CD14-positive monocyte (primary cell): Measurements from ENCODE around the gene TMEM132D. TPM values are rescaled to one million over a fixed set of nuclear protein-coding genes. Genes with fewer than 3 reads are reported as not detected.

Source experiments
- DNase-seq, 3 donors: peaks; one replicate each; pipeline ENCODE4 v3.0.0-alpha.2; 2011 to 2022
- H2AFZ ChIP-seq: 2 replicates; pipeline ENCODE4 v1.6.0; 2012; ENCODE audit warnings: mild to moderate bottlenecking, low read depth, low read length, inconsistent platforms; ENCODE audit not compliant: insufficient read depth, poor library complexity, severe bottlenecking
- H3K27ac ChIP-seq, 2 donors: 1 replicate in 1 of 2; 2 replicates in 1 of 2; pipeline ENCODE4 v1.5.1; 2012 to 2013; ENCODE audit warnings: low read length in 2 of 2, control low read depth in 1 of 2, inconsistent platforms in 1 of 2, low read depth in 1 of 2, mild to moderate bottlenecking in 1 of 2
- H3K27me3 ChIP-seq, 2 donors: one replicate each; pipeline versions ENCODE4 v1.6.0 to v1.6.1; 2011 to 2013; ENCODE audit warnings: low read length in 2 of 2; ENCODE audit not compliant: control insufficient read depth in 2 of 2, insufficient read depth in 2 of 2
- H3K36me3 ChIP-seq, 2 donors: replicated peaks in 1 of 2; 1 replicate in 1 of 2; 2 replicates in 1 of 2; pipeline versions ENCODE4 v1.5.1 to v1.6.1; 2012 to 2013; ENCODE audit warnings: low read length in 2 of 2, control low read depth in 1 of 2, inconsistent platforms in 1 of 2, mild to moderate bottlenecking in 1 of 2; ENCODE audit not compliant: insufficient read depth in 2 of 2, control insufficient read depth in 1 of 2
- H3K4me1 ChIP-seq, 2 donors: 1 replicate in 1 of 2; 2 replicates in 1 of 2; pipeline versions ENCODE4 v1.5.1 to v1.6.1; 2012 to 2013; ENCODE audit warnings: low read length in 2 of 2, control low read depth in 1 of 2, inconsistent platforms in 1 of 2, mild to moderate bottlenecking in 1 of 2, moderate library complexity in 1 of 2; ENCODE audit not compliant: insufficient read depth in 2 of 2, control insufficient read depth in 1 of 2
- H3K4me2 ChIP-seq: replicated peaks from 2 replicates; pipeline ENCODE3; 2012; ENCODE audit warnings: low read length, moderate library complexity, mild to moderate bottlenecking; ENCODE audit not compliant: poor library complexity, severe bottlenecking; ENCODE audit errors: extremely low read depth
- H3K4me3 ChIP-seq, 3 experiments: fragments of 200-600 bp in 1 of 3; sonication (generic) in 1 of 3; replicated peaks in 1 of 3; 1 replicate in 2 of 3; 2 replicates in 1 of 3; pipeline ENCODE4 v1.5.1; 2011 to 2013; ENCODE audit warnings: low read length in 3 of 3, mild to moderate bottlenecking in 3 of 3, control low read depth in 2 of 3, low read depth in 2 of 3, inconsistent platforms in 1 of 3, moderate library complexity in 1 of 3
- H3K79me2 ChIP-seq: 2 replicates; pipeline ENCODE4 v1.6.0; 2012; ENCODE audit warnings: mild to moderate bottlenecking, control low read depth, inconsistent platforms, low read length, moderate library complexity; ENCODE audit not compliant: insufficient read depth
- H3K9ac ChIP-seq: 2 replicates; pipeline ENCODE4 v1.6.0; 2017; ENCODE audit warnings: low read length, mild to moderate bottlenecking; ENCODE audit not compliant: insufficient read depth, poor library complexity, severe bottlenecking
- H3K9me3 ChIP-seq, 2 donors: replicated peaks in 1 of 2; 1 replicate in 1 of 2; 2 replicates in 1 of 2; pipeline versions ENCODE4 v1.5.1 to v1.6.1; 2012 to 2013; ENCODE audit warnings: low read length in 2 of 2, control low read depth in 1 of 2; ENCODE audit not compliant: control insufficient read depth in 1 of 2, insufficient read depth in 1 of 2
- H4K20me1 ChIP-seq: 2 replicates; pipeline ENCODE4 v1.6.0; 2012; ENCODE audit warnings: mild to moderate bottlenecking, low read length, control low read depth, moderate library complexity; ENCODE audit not compliant: insufficient read depth
- H3K27ac Mint-ChIP-seq, 7 donors: one replicate each; pipeline ENCODE4 v1.8.0; 2020; ENCODE audit warnings: mild to moderate bottlenecking in 7 of 7, mixed read lengths in 7 of 7, moderate library complexity in 6 of 7, inconsistent platforms in 2 of 7
- H3K27me3 Mint-ChIP-seq, 3 donors: one replicate each; pipeline ENCODE4 v1.8.0; 2021 to 2022; ENCODE audit warnings: low read depth in 3 of 3, mild to moderate bottlenecking in 3 of 3, mixed read lengths in 3 of 3, moderate library complexity in 3 of 3, inconsistent platforms in 1 of 3
- H3K36me3 Mint-ChIP-seq, 2 donors: one replicate each; pipeline ENCODE4 v1.8.0; 2020; ENCODE audit warnings: mixed read lengths in 2 of 2, inconsistent platforms in 1 of 2, mild to moderate bottlenecking in 1 of 2
- H3K4me1 Mint-ChIP-seq: one replicate; pipeline ENCODE4 v1.8.0; 2020; ENCODE audit warnings: mild to moderate bottlenecking, mixed read lengths
- H3K4me3 Mint-ChIP-seq, 2 donors: one replicate each; pipeline ENCODE4 v1.8.0; 2020; ENCODE audit warnings: mild to moderate bottlenecking in 2 of 2, mixed read lengths in 2 of 2, moderate library complexity in 1 of 2
- H3K9me3 Mint-ChIP-seq, 7 donors: one replicate each; pipeline ENCODE4 v1.8.0; 2020 to 2022; ENCODE audit warnings: mixed read lengths in 7 of 7, mild to moderate bottlenecking in 6 of 7, moderate library complexity in 6 of 7, inconsistent platforms in 2 of 7
- CTCF ChIP-seq: fragments of 200-600 bp; IDR thresholded peaks from one replicate; pipeline ENCODE4 v1.8.0; 2022; ENCODE audit warnings: antibody characterized with exemption, mild to moderate bottlenecking
- WGBS: methylation state at CpG from one replicate; pipeline ENCODE4 v1.1.5; 2013; ENCODE audit warnings: missing lambda C conversion rate; ENCODE audit not compliant: insufficient coverage; 5-methylcytosine and 5-hydroxymethylcytosine counted together
- intact Hi-C, 2 donors: fragments of 100-400 bp; cut with micrococcal nuclease; formaldehyde crosslinking; loops; one replicate each; pipeline versions ENCODE4 v1.15.0 to v1.15.1; 2023
- polyA plus RNA-seq, 3 donors: library from polyadenylated mRNA; depleted of rRNA in 1 of 3; unstranded in 2 of 3; stranded (reverse) in 1 of 3; fragments of 300-500 nt in 2 of 3; fragments of >200 nt in 1 of 3; fragmentation: Illumina TruSeq in 2 of 3; gene quantifications; 1 replicate in 2 of 3; 2 replicates in 1 of 3; pipeline ENCODE4 v1.2.3, GENCODE V29; 2012 to 2021

The TMEM132D gene
- polyA plus RNA-seq, 3 donors = 0.04 TPM; not detected in 2

GRCh38 chr12:129401572-129401971 lies 502.3 kb downstream of the TMEM132D start:
- no peak overlapping the region for H2AFZ ChIP-seq
- Mint-ChIP-seq H3K36me3 (no peaks in the 10 kb centered on the region), H3K27ac (no peak overlapping the region), H3K27me3 (peaks cover 0 to 2% (median 0%) of the 10 kb centered on the region in 3 donors), H3K9me3 (peaks cover 0 to 18% (median 4%) of the 10 kb centered on the region in 7 donors), H3K4me1 (no peaks in the 10 kb centered on the region), H3K4me3 (no peak overlapping the region)
- no peak overlapping the region for H3K4me2 ChIP-seq
- H3K79me2 ChIP-seq = no peaks in the 10 kb centered on the region
- no peaks in the 10 kb centered on the region for H3K36me3 ChIP-seq
- peaks cover 9 to 11% of the 10 kb centered on the region in 2 donors for H3K9me3 ChIP-seq
- no peaks in the 10 kb centered on the region for H4K20me1 ChIP-seq
- 100% methylated on average over 1 of the region's 4 CpGs for WGBS
- H3K4me1 ChIP-seq = no peaks in the 10 kb centered on the region
- DNase-seq = no peak
- intact Hi-C loops = no loop called here
- H3K27ac ChIP-seq = no peak overlapping the region
- no peak overlapping the region for H3K4me3 ChIP-seq
- TF ChIP-seq CTCF = no peak
- H3K27me3 ChIP-seq = no peaks in the 10 kb centered on the region
- H3K9ac ChIP-seq = no peak overlapping the region

GRCh38 chr12:129394177-129394825 lies 509.5 kb downstream of the TMEM132D start:
- Mint-ChIP-seq H3K4me1 (no peaks in the 10 kb centered on the region), H3K4me3 (no peak overlapping the region), H3K36me3 (no peaks in the 10 kb centered on the region), H3K27me3 (no peaks in the 10 kb centered on the region), H3K27ac (no peak overlapping the region), H3K9me3 (peaks cover 1 to 11% (median 6%) of the 10 kb centered on the region in 7 donors)
- no peak overlapping the region for H3K27ac ChIP-seq
- no peaks in the 10 kb centered on the region for H3K79me2 ChIP-seq
- no peak overlapping the region for H3K4me2 ChIP-seq
- no peaks in the 10 kb centered on the region for H3K4me1 ChIP-seq
- no peaks in the 10 kb centered on the region for H3K27me3 ChIP-seq
- intact Hi-C loops = no loop called here
- no peak overlapping the region for H3K9ac ChIP-seq
- H4K20me1 ChIP-seq = no peaks in the 10 kb centered on the region
- no peak for DNase-seq
- H2AFZ ChIP-seq = no peak overlapping the region
- peaks cover 16 to 26% of the 10 kb centered on the region in 2 donors for H3K9me3 ChIP-seq
- 86% methylated on average over 9 of the region's 16 CpGs for WGBS
- TF ChIP-seq CTCF = no peak
- no peaks in the 10 kb centered on the region for H3K36me3 ChIP-seq
- no peak overlapping the region for H3K4me3 ChIP-seq
